HepG2 (cell line): Measurements from ENCODE around the gene CHD9. TPM values are rescaled to one million over a fixed set of nuclear protein-coding genes. Genes with fewer than 3 reads are reported as not detected.

ENCODE experiments used
- ADNP ChIP-seq: sonication (generic); formaldehyde crosslinking; IDR thresholded peaks from 2 replicates; pipeline ENCODE4 v1.4.0; 2020; ENCODE audit warnings: missing genetic modification reagents
- ATF5 ChIP-seq: sonication (generic); formaldehyde crosslinking; IDR thresholded peaks from 2 replicates; pipeline ENCODE4 v1.4.0; 2020; ENCODE audit warnings: mild to moderate bottlenecking, low read depth, missing genetic modification reagents
- EED ChIP-seq: sonication (generic); formaldehyde crosslinking; IDR thresholded peaks from 2 replicates; pipeline ENCODE4 v1.5.0; 2020; ENCODE audit warnings: mild to moderate bottlenecking, missing genetic modification reagents
- IRF2 ChIP-seq: IDR thresholded peaks from 2 replicates; pipeline ENCODE4 v1.6.1; 2018; ENCODE audit warnings: missing genetic modification reagents, missing compliant biosample characterization
- SNAI1 ChIP-seq: sonication (generic); formaldehyde crosslinking; IDR thresholded peaks from 2 replicates; pipeline ENCODE4 v1.5.0; 2020; ENCODE audit warnings: mild to moderate bottlenecking, missing genetic modification reagents, borderline replicate concordance
- ZBTB40 ChIP-seq, 2 experiments: fragments of 450-650 bp in 1 of 2; sonication (generic) in 1 of 2; formaldehyde crosslinking in 1 of 2; IDR thresholded peaks; 2 replicates each; pipeline versions ENCODE4 v1.6.1 to v1.8.0; 2016 to 2022; ENCODE audit warnings: antibody characterized with exemption in 1 of 2, mild to moderate bottlenecking in 1 of 2, missing genetic modification reagents in 1 of 2
- ZNF263 ChIP-seq: sonication (generic); formaldehyde crosslinking; IDR thresholded peaks from 2 replicates; pipeline ENCODE4 v1.4.0; 2020; ENCODE audit warnings: missing genetic modification reagents
- ZNF264 ChIP-seq: sonication (generic); formaldehyde crosslinking; IDR thresholded peaks from 2 replicates; pipeline ENCODE4 v1.4.0; 2020; ENCODE audit warnings: missing genetic modification reagents
- ZNF446 ChIP-seq: sonication (generic); formaldehyde crosslinking; IDR thresholded peaks from 2 replicates; pipeline ENCODE4 v1.5.0; 2020; ENCODE audit warnings: mild to moderate bottlenecking, missing genetic modification reagents
- polyA plus RNA-seq, 8 experiments: library from polyadenylated mRNA; depleted of rRNA in 3 of 8; stranded (reverse) in 7 of 8; unstranded in 1 of 8; fragments of >200 nt; fragmentation: Illumina TruSeq in 4 of 8; extraction: Trizol in 4 of 8; gene quantifications; 2 replicates each; pipeline versions ENCODE4 v1.2.1 to v1.2.3, GENCODE V29; 2011 to 2016; ENCODE audit warnings: low read depth in 4 of 8, missing spikeins in 1 of 8, mixed read lengths in 1 of 8; ENCODE audit not compliant: insufficient read depth in 1 of 8
- total RNA-seq, 5 experiments: library from RNA; depleted of rRNA; stranded (reverse); fragments of >200 nt; fragmentation: Illumina TruSeq; extraction: Trizol; gene quantifications; 2 replicates each; pipeline ENCODE4 v1.2.3, GENCODE V29; 2016; ENCODE audit warnings: low read depth in 1 of 5
- TF ChIP-seq, protein P1 (sequence below): fragments of 450-650 bp; IDR thresholded peaks from 2 replicates; pipeline ENCODE4 v1.6.1; 2017; ENCODE audit warnings: mild to moderate bottlenecking
- TF ChIP-seq, protein P2 (sequence below): sonication (generic); formaldehyde crosslinking; IDR thresholded peaks from 2 replicates; pipeline ENCODE4 v1.4.0; 2020; ENCODE audit warnings: missing genetic modification reagents, low read depth, mild to moderate bottlenecking, borderline replicate concordance
- TF ChIP-seq, protein P3 (sequence below): sonication (generic); formaldehyde crosslinking; IDR thresholded peaks from 2 replicates; pipeline ENCODE4 v1.5.0; 2020; ENCODE audit warnings: mild to moderate bottlenecking, missing genetic modification reagents

The CHD9 gene
- total and polyA plus RNA-seq, 2 of the 13 experiments (the other 11 are each of a cell fraction or from before 2014, with no cell fraction given), result 23.4 to 27.7 TPM

- TF ChIP-seq ZBTB40 (IDR thresholded peaks at IDR 0.05), result no peak
- no peak for TF ChIP-seq ZBTB40 (CRISPR knock-in tag; IDR thresholded peaks at IDR 0.05)
- TF ChIP-seq ZNF264 (CRISPR knock-in tag), result no peak; the same call in 1 of the 2 replicates
- peak; percentile 43 for TF ChIP-seq ZNF263
- peak; percentile 68 for TF ChIP-seq IRF2
- no peak for TF ChIP-seq EED (CRISPR knock-in tag)
- TF ChIP-seq SNAI1 (CRISPR knock-in tag), result 0 out of 2 replicates have a peak, but pooled peaks have one; percentile 47
- TF ChIP-seq ZNF446, result no peak
- no peak for TF ChIP-seq ADNP
- TF ChIP-seq ATF5 (CRISPR knock-in tag), result no peak
- TF ChIP-seq, protein P1, sequence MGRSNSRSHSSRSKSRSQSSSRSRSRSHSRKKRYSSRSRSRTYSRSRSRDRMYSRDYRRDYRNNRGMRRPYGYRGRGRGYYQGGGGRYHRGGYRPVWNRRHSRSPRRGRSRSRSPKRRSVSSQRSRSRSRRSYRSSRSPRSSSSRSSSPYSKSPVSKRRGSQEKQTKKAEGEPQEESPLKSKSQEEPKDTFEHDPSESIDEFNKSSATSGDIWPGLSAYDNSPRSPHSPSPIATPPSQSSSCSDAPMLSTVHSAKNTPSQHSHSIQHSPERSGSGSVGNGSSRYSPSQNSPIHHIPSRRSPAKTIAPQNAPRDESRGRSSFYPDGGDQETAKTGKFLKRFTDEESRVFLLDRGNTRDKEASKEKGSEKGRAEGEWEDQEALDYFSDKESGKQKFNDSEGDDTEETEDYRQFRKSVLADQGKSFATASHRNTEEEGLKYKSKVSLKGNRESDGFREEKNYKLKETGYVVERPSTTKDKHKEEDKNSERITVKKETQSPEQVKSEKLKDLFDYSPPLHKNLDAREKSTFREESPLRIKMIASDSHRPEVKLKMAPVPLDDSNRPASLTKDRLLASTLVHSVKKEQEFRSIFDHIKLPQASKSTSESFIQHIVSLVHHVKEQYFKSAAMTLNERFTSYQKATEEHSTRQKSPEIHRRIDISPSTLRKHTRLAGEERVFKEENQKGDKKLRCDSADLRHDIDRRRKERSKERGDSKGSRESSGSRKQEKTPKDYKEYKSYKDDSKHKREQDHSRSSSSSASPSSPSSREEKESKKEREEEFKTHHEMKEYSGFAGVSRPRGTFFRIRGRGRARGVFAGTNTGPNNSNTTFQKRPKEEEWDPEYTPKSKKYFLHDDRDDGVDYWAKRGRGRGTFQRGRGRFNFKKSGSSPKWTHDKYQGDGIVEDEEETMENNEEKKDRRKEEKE, result no peak
- TF ChIP-seq, protein P2, sequence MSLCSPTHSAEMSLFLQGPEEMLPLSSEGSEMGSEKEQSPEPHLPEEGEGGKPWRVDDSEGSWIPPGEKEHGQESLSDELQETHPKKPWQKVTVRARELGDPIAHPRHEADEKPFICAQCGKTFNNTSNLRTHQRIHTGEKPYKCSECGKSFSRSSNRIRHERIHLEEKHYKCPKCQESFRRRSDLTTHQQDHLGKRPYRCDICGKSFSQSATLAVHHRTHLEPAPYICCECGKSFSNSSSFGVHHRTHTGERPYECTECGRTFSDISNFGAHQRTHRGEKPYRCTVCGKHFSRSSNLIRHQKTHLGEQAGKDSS (CRISPR knock-in tag), result 0 out of 2 replicates have a peak, but pooled peaks have one; percentile 70
- TF ChIP-seq, protein P3, sequence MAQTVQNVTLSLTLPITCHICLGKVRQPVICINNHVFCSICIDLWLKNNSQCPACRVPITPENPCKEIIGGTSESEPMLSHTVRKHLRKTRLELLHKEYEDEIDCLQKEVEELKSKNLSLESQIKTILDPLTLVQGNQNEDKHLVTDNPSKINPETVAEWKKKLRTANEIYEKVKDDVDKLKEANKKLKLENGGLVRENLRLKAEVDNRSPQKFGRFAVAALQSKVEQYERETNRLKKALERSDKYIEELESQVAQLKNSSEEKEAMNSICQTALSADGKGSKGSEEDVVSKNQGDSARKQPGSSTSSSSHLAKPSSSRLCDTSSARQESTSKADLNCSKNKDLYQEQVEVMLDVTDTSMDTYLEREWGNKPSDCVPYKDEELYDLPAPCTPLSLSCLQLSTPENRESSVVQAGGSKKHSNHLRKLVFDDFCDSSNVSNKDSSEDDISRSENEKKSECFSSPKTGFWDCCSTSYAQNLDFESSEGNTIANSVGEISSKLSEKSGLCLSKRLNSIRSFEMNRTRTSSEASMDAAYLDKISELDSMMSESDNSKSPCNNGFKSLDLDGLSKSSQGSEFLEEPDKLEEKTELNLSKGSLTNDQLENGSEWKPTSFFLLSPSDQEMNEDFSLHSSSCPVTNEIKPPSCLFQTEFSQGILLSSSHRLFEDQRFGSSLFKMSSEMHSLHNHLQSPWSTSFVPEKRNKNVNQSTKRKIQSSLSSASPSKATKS (CRISPR knock-in tag), result no peak
Measured at GRCh38 chr16:53056392-53056881, 1.6 kb downstream of the CHD9 start (continued).
